PC-9 (cell line): Measurements from ENCODE around the gene SNPH. TPM values are rescaled to one million over a fixed set of nuclear protein-coding genes. Genes with fewer than 3 reads are reported as not detected.

Experiments used
- BruUV-seq: library from RNA; stranded (reverse); fragments of 400-500 nt; replicated peaks from 2 replicates; lab custom pipeline; 2021; lab: Mats Ljungman, UMichigan
- CTCF ChIA-PET: fragments of 300-600 bp; sonication (Branson Sonifier 250); formaldehyde crosslinking; loops from one replicate; lab custom pipeline; 2022; ENCODE audit warnings: antibody characterized with exemption; lab: Charles Lee
- POLR2A ChIA-PET: fragments of 300-600 bp; sonication (Branson Sonifier 250); formaldehyde crosslinking; loops from one replicate; lab custom pipeline; 2022; ENCODE audit warnings: antibody characterized with exemption; ENCODE audit not compliant: unreplicated experiment; lab: Charles Lee
- DNase-seq, 2 experiments: peaks; one replicate each; pipeline versions ENCODE4 v3.0.0 to v3.0.0-alpha.2; 2015 to 2022; ENCODE audit warnings: mixed read lengths in 1 of 2
- H2AFZ ChIP-seq: fragments of 200-600 bp; sonication (generic); 2 replicates; pipeline ENCODE4 v1.8.1; 2017; ENCODE audit warnings: antibody characterized with exemption
- H3F3A ChIP-seq: fragments of 200-600 bp; sonication (generic); 2 replicates; pipeline ENCODE4 v1.8.1; 2017; ENCODE audit warnings: antibody characterized with exemption, mild to moderate bottlenecking, low read depth; ENCODE audit not compliant: insufficient read depth
- H3K27ac ChIP-seq: fragments of 200-600 bp; sonication (generic); 2 replicates; pipeline ENCODE4 v1.6.1; 2016; ENCODE audit warnings: mixed run types
- H3K27me3 ChIP-seq: fragments of 200-600 bp; sonication (generic); 2 replicates; pipeline ENCODE4 v1.6.1; 2016; ENCODE audit warnings: low read depth, mixed run types; ENCODE audit not compliant: insufficient read depth
- H3K36me3 ChIP-seq: fragments of 200-600 bp; sonication (generic); 2 replicates; pipeline ENCODE4 v1.6.1; 2016; ENCODE audit warnings: low read depth, mixed run types
- H3K4me1 ChIP-seq: fragments of 200-600 bp; sonication (generic); replicated peaks from 2 replicates; pipeline ENCODE4 v1.6.1; 2016; ENCODE audit warnings: mixed run types; ENCODE audit not compliant: insufficient read depth
- H3K4me2 ChIP-seq: fragments of 200-600 bp; sonication (generic); 2 replicates; pipeline ENCODE4 v1.6.1; 2017; ENCODE audit warnings: mixed run types
- H3K4me3 ChIP-seq: fragments of 200-600 bp; sonication (generic); 2 replicates; pipeline ENCODE4 v1.6.1; 2016; ENCODE audit warnings: mixed run types
- H3K79me2 ChIP-seq: fragments of 200-600 bp; sonication (generic); 2 replicates; pipeline ENCODE4 v1.6.1; 2017; ENCODE audit warnings: low read depth, mixed run types
- H3K9me2 ChIP-seq: fragments of 200-600 bp; sonication (generic); 2 replicates; pipeline ENCODE4 v1.8.1; 2017; ENCODE audit warnings: mild to moderate bottlenecking; ENCODE audit not compliant: insufficient read depth
- H3K9me3 ChIP-seq: fragments of 200-600 bp; sonication (generic); 2 replicates; pipeline ENCODE4 v1.8.1; 2016; ENCODE audit warnings: low read depth; ENCODE audit not compliant: insufficient read depth
- H4K20me1 ChIP-seq: fragments of 200-600 bp; sonication (generic); 2 replicates; pipeline ENCODE4 v1.8.1; 2017; ENCODE audit not compliant: insufficient read depth
- CTCF ChIP-seq: fragments of 200-600 bp; sonication (generic); conservative IDR thresholded peaks from 2 replicates; pipeline ENCODE4 v1.6.1; 2017; ENCODE audit warnings: mixed run types, antibody characterized with exemption, mild to moderate bottlenecking, moderate library complexity
- EZH2 ChIP-seq: fragments of 200-600 bp; sonication (generic); IDR thresholded peaks from 2 replicates; pipeline ENCODE4 v1.8.0; 2017; ENCODE audit warnings: antibody characterized with exemption, low read depth
- intact Hi-C: fragments of 100-400 bp; cut with micrococcal nuclease; formaldehyde crosslinking; loops from one replicate; pipeline ENCODE4 v1.10.0; 2022; ENCODE audit not compliant: unreplicated experiment
- total RNA-seq: library from RNA; stranded (reverse); gene quantifications from 2 replicates; pipeline ENCODE4 v1.2.3, GENCODE V29; 2021

Gene SNPH
- total RNA-seq, 1 experiment from 2014 or later, result 3.4 TPM

- intact Hi-C loops, result no loop called here
- CTCF ChIA-PET, result no interaction called here
- TF ChIP-seq CTCF (no peak), EZH2 (no peak)
Measured at GRCh38 chr20:1254254-1254653, 11.8 kb upstream of the SNPH start.

DNA sequence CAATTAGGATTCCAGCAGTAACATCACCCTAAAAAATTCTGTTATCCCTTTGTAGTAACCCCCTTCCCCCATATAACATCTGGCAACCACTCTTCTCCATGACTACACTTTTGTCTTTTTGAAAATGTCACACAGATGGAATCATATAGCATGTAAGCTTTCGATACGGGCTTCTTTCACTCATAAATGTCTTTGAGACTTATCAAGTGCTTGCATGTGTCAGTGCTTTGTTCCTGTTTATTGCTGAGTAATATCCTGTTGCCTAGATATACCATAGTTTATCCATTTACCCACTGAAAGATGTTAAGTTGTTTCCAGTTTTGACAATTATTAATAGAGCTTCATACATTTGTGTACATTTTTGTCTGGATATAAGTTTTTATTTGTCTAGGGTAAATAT lies 10.4 kb upstream of the SNPH start:
- POLR2A ChIA-PET, result no interaction called here
- no peak overlapping the region for H3K27ac ChIP-seq
- DNase-seq, result no peak
- no peaks in the 10 kb centered on the region for H3K79me2 ChIP-seq
- no TSS peak for BruUV-seq
- H2AFZ ChIP-seq, result no peak overlapping the region
- H3K4me3 ChIP-seq, result no peak overlapping the region
- H3F3A ChIP-seq, result no peaks in the 10 kb centered on the region
- H3K36me3 ChIP-seq, result no peaks in the 10 kb centered on the region
- no peak for TF ChIP-seq CTCF
- TF ChIP-seq EZH2, result no peak
- H4K20me1 ChIP-seq, result no peaks in the 10 kb centered on the region
- H3K9me2 ChIP-seq, result no peaks in the 10 kb centered on the region
- intact Hi-C loops, result no loop called here
- CTCF ChIA-PET, result interaction anchor here (0.6 kb wide), 1 partner anchor 817 kb away, joined by 4 read pairs; no protein-coding TSS in a partner anchor
- no peaks in the 10 kb centered on the region for H3K4me1 ChIP-seq
- H3K27me3 ChIP-seq, result no peaks in the 10 kb centered on the region
- H3K4me2 ChIP-seq, result no peak overlapping the region
- H3K9me3 ChIP-seq, result no peaks in the 10 kb centered on the region

More at GRCh38 chr20:1254254-1254653, 11.8 kb upstream of the SNPH start:
- POLR2A ChIA-PET, result no interaction called here
- H3K4me1 ChIP-seq, result no peaks in the 10 kb centered on the region
- H3F3A ChIP-seq, result no peaks in the 10 kb centered on the region
- no peak overlapping the region for H3K4me3 ChIP-seq
- no peaks in the 10 kb centered on the region for H3K36me3 ChIP-seq
- no peaks in the 10 kb centered on the region for H4K20me1 ChIP-seq
- no peak overlapping the region for H3K4me2 ChIP-seq
- H3K27me3 ChIP-seq, result no peaks in the 10 kb centered on the region
- H3K9me2 ChIP-seq, result no peaks in the 10 kb centered on the region
- H3K79me2 ChIP-seq, result no peaks in the 10 kb centered on the region
- no peak overlapping the region for H3K27ac ChIP-seq
- no peaks in the 10 kb centered on the region for H3K9me3 ChIP-seq
- no TSS peak for BruUV-seq
- no peak for DNase-seq
- no peak overlapping the region for H2AFZ ChIP-seq

- H3K4me1 ChIP-seq, result peaks cover 4% of the 10 kb centered on the region; the same call in 1 of the 2 replicates
- no peaks in the 10 kb centered on the region for H4K20me1 ChIP-seq
- H3K79me2 ChIP-seq, result no peaks in the 10 kb centered on the region
- H3F3A ChIP-seq, result peaks cover 18% of the 10 kb centered on the region; the same call in 1 of the 2 replicates
- no peak overlapping the region for H3K4me2 ChIP-seq
- ChIA-PET CTCF (no interaction called here), POLR2A (no interaction called here)
- TF ChIP-seq EZH2 (no peak), CTCF (no peak)
- no peak overlapping the region for H2AFZ ChIP-seq
- no peak overlapping the region for H3K4me3 ChIP-seq
- no peak overlapping the region for H3K27ac ChIP-seq
- no peaks in the 10 kb centered on the region for H3K9me2 ChIP-seq
- no peaks in the 10 kb centered on the region for H3K36me3 ChIP-seq
- intact Hi-C loops, result no loop called here
- BruUV-seq, result no TSS peak
- no peaks in the 10 kb centered on the region for H3K27me3 ChIP-seq
- peaks cover 4% of the 10 kb centered on the region; the same call in 1 of the 2 replicates for H3K9me3 ChIP-seq
- DNase-seq, result no peak
Measured at GRCh38 chr20:1263853-1264252, 2.2 kb upstream of the SNPH start.
